Fibroblast of the aortic adventitia (primary cell): ENCODE data around the gene ESAM. TPM values are rescaled to one million over a fixed set of nuclear protein-coding genes. Genes with fewer than 3 reads are reported as not detected.

Experiments used
- DNase-seq: peaks from one replicate; pipeline ENCODE4 v3.0.0-alpha.2; 2010; ENCODE audit warnings: low read depth
- H3K4me3 ChIP-seq: 2 replicates; pipeline ENCODE4 v1.5.1; 2011; ENCODE audit warnings: low read depth, mild to moderate bottlenecking, control low read depth, low read length, moderate library complexity
- total RNA-seq: library from RNA; depleted of rRNA; stranded (reverse); fragments of >200 nt; gene quantifications from 2 replicates; pipeline ENCODE4 v1.2.3, GENCODE V29; 2012; ENCODE audit warnings: low replicate concordance
- TF ChIP-seq, protein P1 (sequence below): IDR thresholded peaks from 2 replicates; pipeline ENCODE4 v1.5.1; 2011; ENCODE audit warnings: mild to moderate bottlenecking, low read length, control low read depth, inconsistent platforms; ENCODE audit not compliant: insufficient read depth

The ESAM gene
- total RNA-seq, 1 donor: 0.36 TPM

DNA sequence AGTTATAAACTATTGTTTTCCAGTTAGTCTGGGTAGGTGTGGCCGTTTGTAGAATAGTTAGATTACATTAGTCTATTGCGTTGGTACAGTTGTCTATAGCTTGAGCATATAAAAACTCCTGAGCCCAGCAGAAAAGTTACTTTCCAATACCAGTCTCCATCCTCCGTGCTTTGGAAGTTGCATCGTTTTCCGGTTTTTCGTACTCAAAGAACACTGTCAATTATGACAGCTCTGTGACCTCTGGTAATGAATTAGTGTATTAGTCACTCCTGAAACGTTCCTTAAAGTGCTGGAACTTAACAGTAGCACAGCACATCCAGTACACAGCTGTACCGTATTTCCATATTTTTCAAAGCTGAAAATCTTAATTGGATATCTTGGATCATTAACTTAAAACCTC, 38.9 kb upstream of the ESAM start:
- peak overlapping the region; percentile 88 for H3K4me3 ChIP-seq
- TF ChIP-seq, protein P1, sequence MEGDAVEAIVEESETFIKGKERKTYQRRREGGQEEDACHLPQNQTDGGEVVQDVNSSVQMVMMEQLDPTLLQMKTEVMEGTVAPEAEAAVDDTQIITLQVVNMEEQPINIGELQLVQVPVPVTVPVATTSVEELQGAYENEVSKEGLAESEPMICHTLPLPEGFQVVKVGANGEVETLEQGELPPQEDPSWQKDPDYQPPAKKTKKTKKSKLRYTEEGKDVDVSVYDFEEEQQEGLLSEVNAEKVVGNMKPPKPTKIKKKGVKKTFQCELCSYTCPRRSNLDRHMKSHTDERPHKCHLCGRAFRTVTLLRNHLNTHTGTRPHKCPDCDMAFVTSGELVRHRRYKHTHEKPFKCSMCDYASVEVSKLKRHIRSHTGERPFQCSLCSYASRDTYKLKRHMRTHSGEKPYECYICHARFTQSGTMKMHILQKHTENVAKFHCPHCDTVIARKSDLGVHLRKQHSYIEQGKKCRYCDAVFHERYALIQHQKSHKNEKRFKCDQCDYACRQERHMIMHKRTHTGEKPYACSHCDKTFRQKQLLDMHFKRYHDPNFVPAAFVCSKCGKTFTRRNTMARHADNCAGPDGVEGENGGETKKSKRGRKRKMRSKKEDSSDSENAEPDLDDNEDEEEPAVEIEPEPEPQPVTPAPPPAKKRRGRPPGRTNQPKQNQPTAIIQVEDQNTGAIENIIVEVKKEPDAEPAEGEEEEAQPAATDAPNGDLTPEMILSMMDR: no peak
- DNase-seq: peak; percentile 39

DNA sequence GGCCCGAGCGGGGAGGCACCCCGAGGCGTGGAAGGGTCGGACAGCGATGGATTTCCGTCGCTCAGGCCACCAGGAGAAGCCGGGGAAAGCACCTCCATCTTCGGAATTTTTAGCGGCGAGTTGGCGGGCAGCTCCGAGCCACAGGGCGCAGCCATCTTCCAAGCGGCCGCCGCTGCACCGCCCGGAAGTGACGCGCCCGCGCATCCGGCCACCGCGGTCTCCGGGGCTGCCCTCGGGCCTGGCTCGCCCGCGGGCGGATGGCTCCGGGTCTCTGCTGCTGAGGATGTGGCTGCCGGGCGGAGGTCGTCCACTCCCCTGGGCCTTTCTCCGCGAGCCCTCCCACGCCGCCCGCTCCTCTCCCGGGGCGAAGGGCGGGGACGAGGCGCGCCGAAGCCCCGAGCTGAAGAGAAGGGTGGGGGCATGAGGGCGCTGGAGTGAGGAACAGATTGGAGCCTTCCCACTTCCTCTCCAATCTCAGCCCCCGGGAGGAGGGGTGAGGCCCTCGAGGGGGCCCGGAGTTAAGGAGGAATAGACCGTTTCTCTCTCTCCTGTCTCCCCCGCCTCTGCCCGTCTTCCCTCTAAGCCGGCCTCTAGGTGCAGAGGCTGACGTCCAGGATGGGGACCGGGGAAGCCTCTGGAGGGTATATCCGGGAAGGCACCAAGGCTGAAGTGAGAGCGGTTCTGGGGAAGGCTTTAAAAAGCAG, 38.3 kb upstream of the ESAM start, which contains the start of gene MSANTD2:
Gene MSANTD2, minus strand, starts transcription at position 181 of the 704 bp plus-strand sequence. Its CDS starts 26 bp downstream, at position 155.
- H3K4me3 ChIP-seq: peak within 1 kb of the TSS; percentile 88
- peak; percentile 80 for DNase-seq
- TF ChIP-seq, protein P1: no peak

DNA sequence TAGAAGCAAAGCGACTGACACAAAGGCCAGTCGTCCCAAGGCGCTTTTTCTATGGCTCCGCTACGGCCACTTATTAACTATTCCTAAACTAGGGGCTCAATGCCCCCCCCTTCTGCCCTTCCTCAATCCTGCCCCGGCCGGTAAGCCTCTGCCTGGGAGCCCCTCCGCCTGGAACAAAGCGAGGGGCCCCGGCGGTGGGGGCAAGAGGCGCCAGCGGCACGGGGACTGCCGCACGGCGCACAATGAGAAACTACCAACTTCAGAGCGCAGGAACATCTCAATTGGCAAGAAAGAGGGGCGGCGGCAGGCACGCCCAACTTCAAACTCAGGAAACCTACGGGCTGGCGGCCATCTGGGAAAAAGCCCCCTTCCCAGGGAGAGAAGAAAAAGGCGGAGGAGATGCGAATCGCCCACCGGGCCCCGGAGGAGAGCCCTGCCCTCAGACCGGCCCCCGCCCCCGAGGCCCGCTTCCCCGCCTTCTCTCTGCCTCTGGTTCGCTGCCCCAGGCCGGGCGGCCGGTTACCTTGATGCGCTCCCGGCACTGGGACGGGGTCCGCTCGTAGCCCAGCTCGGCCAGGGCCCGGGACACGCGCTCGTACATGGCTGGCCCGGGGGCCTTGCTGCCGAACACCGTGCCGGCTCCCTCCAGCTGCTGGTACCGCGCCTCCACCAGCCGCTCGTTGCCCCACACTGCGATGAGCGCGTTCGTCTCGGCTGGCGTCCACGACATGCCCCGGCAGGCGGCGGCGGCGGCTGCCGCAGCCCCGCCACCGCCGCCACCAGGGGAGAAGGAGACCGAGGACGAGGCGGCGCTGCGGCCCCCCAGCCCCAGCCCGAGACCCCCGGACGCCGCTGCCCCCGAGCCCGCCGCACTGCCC, 37.5 kb upstream of the ESAM start:
- no peak for DNase-seq
- TF ChIP-seq, protein P1: no peak
- H3K4me3 ChIP-seq: peak overlapping the region; percentile 88

DNA sequence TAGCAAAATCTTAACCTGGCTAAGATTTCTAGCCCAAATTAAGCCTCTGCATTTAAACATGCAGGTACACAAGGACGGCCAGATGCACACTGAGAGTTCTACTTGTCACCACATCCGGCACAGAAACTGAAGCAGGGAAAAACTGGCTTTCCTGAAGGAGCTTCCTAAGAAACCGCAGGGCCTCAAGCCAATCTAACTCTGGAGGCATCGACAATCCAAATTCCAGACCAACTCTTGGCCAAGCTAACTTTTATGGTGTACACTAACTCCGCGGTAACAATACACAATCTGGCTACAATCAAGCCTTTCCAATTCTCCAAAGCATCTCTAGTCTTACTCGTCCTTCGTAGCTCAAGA, 36.9 kb upstream of the ESAM start:
- peak overlapping the region; percentile 88 for H3K4me3 ChIP-seq
- TF ChIP-seq, protein P1: no peak
- DNase-seq: peak; percentile 81

DNA sequence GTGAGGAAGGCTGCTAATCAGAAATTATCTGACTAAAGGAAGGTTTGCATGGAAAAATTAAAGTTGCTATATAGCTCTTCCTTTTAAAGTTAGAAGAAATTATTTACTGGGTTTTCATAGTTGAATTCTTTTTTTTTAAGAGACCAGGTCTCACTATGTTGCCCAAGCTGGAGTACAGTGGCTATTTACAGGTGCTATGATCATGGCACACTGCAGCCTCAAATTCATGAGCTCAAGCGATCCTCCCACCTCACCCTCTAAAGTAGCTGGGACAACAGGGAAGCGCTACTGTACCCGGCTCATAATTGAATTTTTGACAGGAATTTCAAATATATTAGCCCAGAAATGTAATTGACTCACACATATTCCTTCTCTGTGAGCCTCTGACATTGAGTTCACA, 34.2 kb upstream of the ESAM start:
- no peak for DNase-seq
- TF ChIP-seq, protein P1: no peak
- no peak overlapping the region for H3K4me3 ChIP-seq

DNA sequence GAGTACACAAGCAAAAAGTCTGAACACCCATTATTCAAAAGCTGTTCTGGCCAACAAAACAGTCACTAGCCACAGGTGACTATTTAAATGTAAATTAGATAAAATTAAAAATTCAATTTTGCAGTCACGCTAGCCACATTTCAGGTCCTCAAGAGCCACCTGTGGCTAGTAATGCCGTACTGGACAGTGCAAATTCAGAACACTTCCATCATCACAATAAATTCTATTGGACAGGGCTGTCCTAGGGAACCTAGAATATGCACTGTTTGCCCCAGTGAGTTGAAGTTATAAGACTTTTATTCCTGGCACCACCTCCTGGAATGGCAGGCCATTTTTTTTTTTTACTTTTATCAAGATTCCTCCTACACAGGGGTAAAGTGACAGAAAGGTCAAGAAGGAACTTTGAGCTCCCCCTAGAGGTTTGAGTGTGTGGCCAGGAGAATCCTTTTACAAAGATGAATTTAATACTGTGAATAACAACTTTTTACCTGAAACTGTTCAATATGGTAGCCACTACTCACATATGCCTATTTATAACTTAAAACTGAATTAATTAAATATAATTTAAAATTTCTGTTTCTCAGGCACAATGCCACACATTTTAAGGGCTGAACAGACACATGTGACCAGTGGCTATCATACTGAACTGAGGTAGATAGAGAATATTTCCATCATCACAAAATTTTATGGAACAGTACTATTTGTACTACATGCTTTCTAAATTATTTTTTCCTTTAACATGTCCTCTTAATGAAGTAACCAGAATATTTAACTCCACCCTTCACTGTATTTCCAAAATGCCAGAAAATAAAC, 31.6 kb upstream of the ESAM start:
- TF ChIP-seq, protein P1: peak; percentile 74
- DNase-seq: peak; percentile 59
- no peak overlapping the region for H3K4me3 ChIP-seq
